Measurements from ENCODE around the gene UGP2. TPM values are rescaled to one million over a fixed set of nuclear protein-coding genes. Genes with fewer than 3 reads are reported as not detected.
A peak's percentile ranks its signal among the peaks of the same experiment; 100 is the strongest.

Gene UGP2
- total RNA-seq, 1 experiment from 2014 or later, result 89.5 TPM

- ChIA-PET CTCF (interaction anchor here (0.7 kb wide), 1 partner anchor 283 kb away, joined by 6 read pairs; no protein-coding TSS in a partner anchor), POLR2A (ENCODE audit: unreplicated experiment) (no interaction called here)
- Histone ChIP-seq H3K4me2 (no peak overlapping the region), H3K79me2 (ENCODE audit: low read depth) (no peaks in the 10 kb centered on the region), H3K36me3 (ENCODE audit: low read depth) (peaks cover 29% of the 10 kb centered on the region), H3K27ac (no peak overlapping the region), H3K27me3 (ENCODE audit: insufficient read depth, low read depth) (no peaks in the 10 kb centered on the region), H3K4me1 (replicated peaks; ENCODE audit: insufficient read depth) (no peaks in the 10 kb centered on the region), H3K9me3 (ENCODE audit: insufficient read depth, low read depth) (no peaks in the 10 kb centered on the region), H2AFZ (no peak overlapping the region), H3F3A (ENCODE audit: insufficient read depth, low read depth) (no peaks in the 10 kb centered on the region), H4K20me1 (ENCODE audit: insufficient read depth) (0 out of 2 replicates have a peak, but pooled peaks cover 3% of the 10 kb centered on the region), H3K9me2 (ENCODE audit: insufficient read depth) (no peaks in the 10 kb centered on the region), H3K4me3 (no peak overlapping the region)
- no TSS peak for BruUV-seq (replicated peaks)
- intact Hi-C loops (cut with micrococcal nuclease; ENCODE audit: unreplicated experiment), result loop anchor here (5.0 kb wide), 4 partner anchors 269 to 1099 kb away; partner anchors contain the start of genes MDH1 and WDPCP
- TF ChIP-seq EZH2 (IDR thresholded peaks at IDR 0.05; ENCODE audit: low read depth), result no peak
- TF ChIP-seq CTCF (conservative IDR thresholded peaks at IDR 0.05), result no peak
- DNase-seq, result no peak
Observed at GRCh38 chr2:63886445-63886844, 44.7 kb downstream of the UGP2 start.

- no peaks in the 10 kb centered on the region for H3K27me3 ChIP-seq (ENCODE audit: insufficient read depth, low read depth)
- no peak for DNase-seq
- H3K4me3 ChIP-seq, result no peak overlapping the region
- H2AFZ ChIP-seq, result no peak overlapping the region
- no peak overlapping the region for H3K27ac ChIP-seq
- H3K9me3 ChIP-seq (ENCODE audit: insufficient read depth, low read depth), result no peaks in the 10 kb centered on the region
- 0 out of 2 replicates have a peak, but pooled peaks cover 3% of the 10 kb centered on the region for H4K20me1 ChIP-seq (ENCODE audit: insufficient read depth)
- CTCF ChIA-PET, result no interaction called here
- TF ChIP-seq EZH2 (IDR thresholded peaks at IDR 0.05; ENCODE audit: low read depth), result no peak
- no peak for TF ChIP-seq CTCF (conservative IDR thresholded peaks at IDR 0.05)
- no peaks in the 10 kb centered on the region for H3F3A ChIP-seq (ENCODE audit: insufficient read depth, low read depth)
- intact Hi-C loops (cut with micrococcal nuclease; ENCODE audit: unreplicated experiment), result loop anchor here (2.0 to 5.0 kb wide), 5 partner anchors 47 to 1101 kb away; partner anchors contain the start of genes MDH1, UGP2 and WDPCP
- POLR2A ChIA-PET (ENCODE audit: unreplicated experiment), result no interaction called here
- H3K4me2 ChIP-seq, result no peak overlapping the region
- H3K4me1 ChIP-seq (replicated peaks; ENCODE audit: insufficient read depth), result no peaks in the 10 kb centered on the region
- BruUV-seq (replicated peaks), result no TSS peak
- no peaks in the 10 kb centered on the region for H3K9me2 ChIP-seq (ENCODE audit: insufficient read depth)
- peaks cover 37% of the 10 kb centered on the region for H3K36me3 ChIP-seq (ENCODE audit: low read depth)
- H3K79me2 ChIP-seq (ENCODE audit: low read depth), result no peaks in the 10 kb centered on the region
Observed at GRCh38 chr2:63888053-63888452, 46.4 kb downstream of the UGP2 start.

DNA sequence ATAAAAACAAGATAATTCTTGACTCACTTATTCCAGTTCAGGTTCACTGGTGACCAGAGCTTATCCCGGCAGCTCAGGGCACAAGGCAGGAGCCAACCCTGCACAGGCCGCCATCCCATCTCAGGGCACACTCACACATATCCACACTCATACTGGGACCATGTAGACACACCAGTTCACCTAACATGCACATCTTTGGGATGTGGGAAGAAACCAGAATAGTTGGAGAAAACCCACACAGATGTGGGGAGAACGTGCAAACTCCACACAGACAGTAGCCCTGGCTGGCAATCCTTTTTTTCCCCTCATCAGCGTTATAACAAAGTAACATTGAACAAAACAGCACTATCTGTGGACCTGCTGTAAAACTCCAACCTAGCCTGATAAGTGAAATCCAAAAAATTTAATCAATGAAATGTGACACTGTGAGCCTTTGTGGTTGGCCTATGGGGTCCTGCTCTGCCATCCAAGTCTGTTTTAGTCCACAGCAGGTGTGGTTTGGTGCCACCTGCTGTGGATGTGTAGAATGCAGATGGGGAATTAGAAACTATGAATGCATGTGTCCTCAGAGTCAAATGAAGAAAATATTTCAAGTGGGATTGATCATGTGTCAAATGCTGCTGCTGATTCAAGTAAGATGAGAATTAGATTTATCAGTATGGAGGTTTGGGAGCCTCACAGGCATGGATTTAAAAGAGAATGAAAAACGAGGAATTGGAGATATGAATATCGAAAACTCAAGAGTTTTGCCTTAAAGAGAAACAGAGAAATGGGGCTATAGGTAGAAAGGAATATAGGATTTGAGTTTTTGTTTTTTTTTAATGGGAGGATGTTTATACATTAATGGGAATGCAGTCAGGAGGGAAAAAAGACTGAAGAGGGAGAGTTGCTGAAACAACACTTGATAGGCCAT, 47.0 kb downstream of the UGP2 start:
- no TSS peak for BruUV-seq (replicated peaks)
- CTCF ChIA-PET, result no interaction called here
- Histone ChIP-seq H3K79me2 (ENCODE audit: low read depth) (no peaks in the 10 kb centered on the region), H4K20me1 (ENCODE audit: insufficient read depth) (0 out of 2 replicates have a peak, but pooled peaks cover 3% of the 10 kb centered on the region), H3K4me3 (no peak overlapping the region), H3F3A (ENCODE audit: insufficient read depth, low read depth) (no peaks in the 10 kb centered on the region), H3K4me1 (replicated peaks; ENCODE audit: insufficient read depth) (no peaks in the 10 kb centered on the region), H3K27me3 (ENCODE audit: insufficient read depth, low read depth) (no peaks in the 10 kb centered on the region), H2AFZ (no peak overlapping the region), H3K9me2 (ENCODE audit: insufficient read depth) (no peaks in the 10 kb centered on the region), H3K9me3 (ENCODE audit: insufficient read depth, low read depth) (no peaks in the 10 kb centered on the region), H3K36me3 (ENCODE audit: low read depth) (peaks cover 39% of the 10 kb centered on the region), H3K27ac (no peak overlapping the region), H3K4me2 (no peak overlapping the region)
- peak in 1 of 2 experiments; percentile 51 for DNase-seq
- intact Hi-C loops (cut with micrococcal nuclease; ENCODE audit: unreplicated experiment), result loop anchor here (1.0 to 5.0 kb wide), 6 partner anchors 48 to 1101 kb away; partner anchors contain the start of genes MDH1, UGP2 and WDPCP
- TF ChIP-seq EZH2 (IDR thresholded peaks at IDR 0.05; ENCODE audit: low read depth) (no peak), CTCF (conservative IDR thresholded peaks at IDR 0.05) (peak; percentile 94)
- POLR2A ChIA-PET (ENCODE audit: unreplicated experiment), result no interaction called here
